Subcutaneous abdominal adipose tissue (tissue), 5 donors: Measurements from ENCODE around the gene ZFAND3.
"Not testable (repeated sequence)": the region's sequence is repeated elsewhere in the genome, so short reads cannot be mapped to it uniquely, and the experiment has no call there.

Experiments used
- H3K27ac ChIP-seq: one replicate; pipeline ENCODE4 v1.7.0; 2013; ENCODE audit warnings: low read depth, mild to moderate bottlenecking, inconsistent platforms, low read length, moderate library complexity
- H3K27me3 ChIP-seq, 5 donors: one replicate each; pipeline ENCODE4 v1.7.0; 2013; ENCODE audit warnings: low read length in 5 of 5, inconsistent platforms in 1 of 5; ENCODE audit not compliant: control insufficient read depth in 5 of 5, insufficient read depth in 4 of 5
- H3K36me3 ChIP-seq, 5 donors: one replicate each; pipeline ENCODE4 v1.7.0; 2013; ENCODE audit warnings: low read length in 5 of 5; ENCODE audit not compliant: control insufficient read depth in 5 of 5, insufficient read depth in 5 of 5
- H3K4me1 ChIP-seq, 5 donors: one replicate each; pipeline ENCODE4 v1.7.0; 2013; ENCODE audit warnings: low read length in 5 of 5, mild to moderate bottlenecking in 3 of 5, moderate library complexity in 1 of 5; ENCODE audit not compliant: control insufficient read depth in 5 of 5, insufficient read depth in 5 of 5
- H3K4me3 ChIP-seq, 5 donors: one replicate each; pipeline ENCODE4 v1.7.0; 2013; ENCODE audit warnings: low read length in 5 of 5, low read depth in 1 of 5
- H3K9ac ChIP-seq, 5 donors: one replicate each; pipeline ENCODE4 v1.7.0; 2013; ENCODE audit warnings: low read length in 5 of 5, mild to moderate bottlenecking in 4 of 5, moderate library complexity in 3 of 5
- H3K9me3 ChIP-seq, 5 donors: one replicate each; pipeline ENCODE4 v1.7.0; 2013; ENCODE audit warnings: low read length in 5 of 5; ENCODE audit not compliant: control insufficient read depth in 5 of 5
- donor health status: healthy.
- donor health status: healthy.
- donor health status: healthy.
- donor health status: healthy.
- donor health status: healthy.

Gene ZFAND3

GRCh38 chr6:38114976-38115625, 295.6 kb downstream of the ZFAND3 start:
- no peaks in the 10 kb centered on the region for H3K27me3 ChIP-seq
- H3K9me3 ChIP-seq: no peaks in the 10 kb centered on the region
- peaks cover 7 to 26% (median 18%) of the 10 kb centered on the region in 5 donors for H3K36me3 ChIP-seq
- no peak overlapping the region for H3K27ac ChIP-seq
- H3K9ac ChIP-seq: no peak overlapping the region
- H3K4me1 ChIP-seq: peaks cover 0 to 7% (median 0%) of the 10 kb centered on the region in 5 donors
- no peak overlapping the region for H3K4me3 ChIP-seq

GRCh38 chr6:38115626-38116008, 296.1 kb downstream of the ZFAND3 start:
- Histone ChIP-seq H3K27me3 (no peaks in the 10 kb centered on the region), H3K36me3 (peaks cover 7 to 27% (median 21%) of the 10 kb centered on the region in 5 donors), H3K9me3 (no peaks in the 10 kb centered on the region), H3K4me3 (no peak overlapping the region), H3K9ac (no peak overlapping the region), H3K4me1 (peaks cover 0 to 4% (median 0%) of the 10 kb centered on the region in 5 donors), H3K27ac (no peak overlapping the region)

GRCh38 chr6:38116248-38116647, 296.7 kb downstream of the ZFAND3 start:
- Histone ChIP-seq H3K9me3 (no peaks in the 10 kb centered on the region), H3K27ac (no peak overlapping the region), H3K9ac (no peak overlapping the region), H3K4me3 (no peak overlapping the region), H3K36me3 (peaks cover 7 to 31% (median 24%) of the 10 kb centered on the region in 5 donors), H3K4me1 (no peaks in the 10 kb centered on the region), H3K27me3 (no peaks in the 10 kb centered on the region)

GRCh38 chr6:38117281-38117680, 297.8 kb downstream of the ZFAND3 start:
- Histone ChIP-seq H3K9me3 (no peaks in the 10 kb centered on the region), H3K36me3 (peaks cover 11 to 32% (median 24%) of the 10 kb centered on the region in 5 donors), H3K4me1 (no peaks in the 10 kb centered on the region), H3K9ac (no peak overlapping the region), H3K27me3 (no peaks in the 10 kb centered on the region), H3K4me3 (no peak overlapping the region), H3K27ac (no peak overlapping the region)

GRCh38 chr6:38118791-38119365, 299.4 kb downstream of the ZFAND3 start:
- peaks cover 11 to 32% (median 30%) of the 10 kb centered on the region in 5 donors for H3K36me3 ChIP-seq
- no peak overlapping the region for H3K9ac ChIP-seq
- no peaks in the 10 kb centered on the region for H3K9me3 ChIP-seq
- H3K27me3 ChIP-seq: no peaks in the 10 kb centered on the region
- no peak overlapping the region for H3K4me3 ChIP-seq
- H3K27ac ChIP-seq: no peak overlapping the region
- H3K4me1 ChIP-seq: no peaks in the 10 kb centered on the region

- H3K4me1 ChIP-seq: no peaks in the 10 kb centered on the region
- no peak overlapping the region for H3K4me3 ChIP-seq
- no peaks in the 10 kb centered on the region for H3K27me3 ChIP-seq
- no peak overlapping the region for H3K27ac ChIP-seq
- peaks cover 11 to 35% (median 30%) of the 10 kb centered on the region in 5 donors for H3K36me3 ChIP-seq
- no peaks in the 10 kb centered on the region for H3K9me3 ChIP-seq
- no peak overlapping the region for H3K9ac ChIP-seq
Measured at GRCh38 chr6:38119516-38119915, 300.0 kb downstream of the ZFAND3 start.

- H3K9ac ChIP-seq, H3K27me3 ChIP-seq, H3K4me1 ChIP-seq, H3K9me3 ChIP-seq, H3K4me3 ChIP-seq, H3K27ac ChIP-seq: not testable (repeated sequence)
- H3K36me3 ChIP-seq: peaks cover 0 to 22% (median 16%) of the 10 kb centered on the region in 5 donors
Measured at GRCh38 chr6:38124224-38124926, 304.8 kb downstream of the ZFAND3 start.

GRCh38 chr6:38127284-38127683, 307.8 kb downstream of the ZFAND3 start:
- Histone ChIP-seq H3K27me3 (no peaks in the 10 kb centered on the region), H3K9ac (no peak overlapping the region), H3K36me3 (peaks cover 0 to 9% (median 4%) of the 10 kb centered on the region in 5 donors)

GRCh38 chr6:38131527-38131965, 312.0 kb downstream of the ZFAND3 start:
- Histone ChIP-seq H3K27ac (no peak overlapping the region), H3K27me3 (no peaks in the 10 kb centered on the region), H3K9ac (no peak overlapping the region), H3K4me1 (peaks cover 3 to 11% (median 4%) of the 10 kb centered on the region in 5 donors), H3K9me3 (peaks cover 0 to 3% (median 0%) of the 10 kb centered on the region in 5 donors), H3K4me3 (no peak overlapping the region), H3K36me3 (peaks cover 0 to 3% (median 2%) of the 10 kb centered on the region in 5 donors)

More at GRCh38 chr6:38127284-38127683, 307.8 kb downstream of the ZFAND3 start:
- H3K9me3 ChIP-seq: peaks cover 0 to 3% (median 3%) of the 10 kb centered on the region in 5 donors
- no peak overlapping the region for H3K4me3 ChIP-seq
- peaks cover 3 to 11% (median 4%) of the 10 kb centered on the region in 5 donors for H3K4me1 ChIP-seq
- no peak overlapping the region for H3K27ac ChIP-seq
